ENCODE measurements around the gene PIP4K2A.

Gene PIP4K2A

DNA sequence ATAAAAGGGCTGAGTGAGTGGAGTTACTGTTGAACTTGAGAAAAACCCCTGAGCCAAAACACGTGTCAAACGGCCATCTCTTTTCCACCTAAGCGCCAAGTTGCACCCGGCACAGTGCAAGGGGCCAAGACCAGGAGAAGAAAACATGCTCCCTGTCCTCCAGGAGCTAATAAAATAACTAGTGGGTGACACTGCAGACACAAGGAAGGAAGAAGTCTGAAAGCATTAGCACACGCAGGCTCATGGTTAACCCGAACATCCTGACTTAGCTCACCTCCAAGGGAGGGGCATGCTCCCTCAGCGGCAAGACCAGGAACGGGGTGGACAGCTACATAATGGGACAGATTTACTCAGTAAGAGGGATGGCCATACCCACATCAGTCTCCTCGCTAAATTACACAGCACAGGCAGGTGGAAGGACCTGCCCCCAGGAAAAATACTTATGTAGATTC lies 65.0 kb downstream of the PIP4K2A start:
- no peak for DNase-seq (ENCODE audit: extremely low read depth, insufficient read length)
- TF ChIP-seq, protein P1, sequence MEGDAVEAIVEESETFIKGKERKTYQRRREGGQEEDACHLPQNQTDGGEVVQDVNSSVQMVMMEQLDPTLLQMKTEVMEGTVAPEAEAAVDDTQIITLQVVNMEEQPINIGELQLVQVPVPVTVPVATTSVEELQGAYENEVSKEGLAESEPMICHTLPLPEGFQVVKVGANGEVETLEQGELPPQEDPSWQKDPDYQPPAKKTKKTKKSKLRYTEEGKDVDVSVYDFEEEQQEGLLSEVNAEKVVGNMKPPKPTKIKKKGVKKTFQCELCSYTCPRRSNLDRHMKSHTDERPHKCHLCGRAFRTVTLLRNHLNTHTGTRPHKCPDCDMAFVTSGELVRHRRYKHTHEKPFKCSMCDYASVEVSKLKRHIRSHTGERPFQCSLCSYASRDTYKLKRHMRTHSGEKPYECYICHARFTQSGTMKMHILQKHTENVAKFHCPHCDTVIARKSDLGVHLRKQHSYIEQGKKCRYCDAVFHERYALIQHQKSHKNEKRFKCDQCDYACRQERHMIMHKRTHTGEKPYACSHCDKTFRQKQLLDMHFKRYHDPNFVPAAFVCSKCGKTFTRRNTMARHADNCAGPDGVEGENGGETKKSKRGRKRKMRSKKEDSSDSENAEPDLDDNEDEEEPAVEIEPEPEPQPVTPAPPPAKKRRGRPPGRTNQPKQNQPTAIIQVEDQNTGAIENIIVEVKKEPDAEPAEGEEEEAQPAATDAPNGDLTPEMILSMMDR (IDR thresholded peaks at IDR 0.05; ENCODE audit: insufficient read depth, low read length, poor library complexity, severe bottlenecking) = no peak
- Histone ChIP-seq H3K4me3 (replicated peaks; ENCODE audit: low read depth, low read length) (peak overlapping the region; percentile 15), H3K27me3 (replicated peaks; ENCODE audit: control insufficient read depth, insufficient read depth, low read length) (no peaks in the 10 kb centered on the region), H3K36me3 (ENCODE audit: control insufficient read depth, insufficient read depth, low read length) (no peaks in the 10 kb centered on the region)

DNA sequence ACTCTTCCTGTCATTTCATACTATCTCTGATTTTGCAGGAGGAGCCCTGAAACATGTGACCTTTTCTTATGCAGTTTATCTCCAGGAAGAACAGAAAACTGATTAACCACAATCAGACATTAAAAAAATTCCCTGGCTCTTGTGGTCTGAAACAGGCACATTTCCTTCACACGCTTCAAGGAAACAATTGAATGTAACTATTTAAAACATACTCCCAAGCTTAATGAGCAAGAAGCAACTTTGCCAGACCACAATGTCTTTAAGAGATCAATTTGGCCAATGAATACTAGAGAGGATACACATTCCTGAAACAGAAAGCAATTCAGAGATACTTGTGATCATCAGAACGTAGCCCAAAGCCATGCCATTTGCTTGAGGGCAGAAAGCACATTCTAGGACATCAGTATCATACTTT lies 65.8 kb downstream of the PIP4K2A start:
- TF ChIP-seq, protein P1 (IDR thresholded peaks at IDR 0.05; ENCODE audit: insufficient read depth, low read length, poor library complexity, severe bottlenecking) = no peak
- Histone ChIP-seq H3K27me3 (replicated peaks; ENCODE audit: control insufficient read depth, insufficient read depth, low read length) (no peaks in the 10 kb centered on the region), H3K36me3 (ENCODE audit: control insufficient read depth, insufficient read depth, low read length) (no peaks in the 10 kb centered on the region), H3K4me3 (replicated peaks; ENCODE audit: low read depth, low read length) (no peak overlapping the region; the same call in 1 of the 2 replicates)
- no peak for DNase-seq (ENCODE audit: extremely low read depth, insufficient read length)

DNA sequence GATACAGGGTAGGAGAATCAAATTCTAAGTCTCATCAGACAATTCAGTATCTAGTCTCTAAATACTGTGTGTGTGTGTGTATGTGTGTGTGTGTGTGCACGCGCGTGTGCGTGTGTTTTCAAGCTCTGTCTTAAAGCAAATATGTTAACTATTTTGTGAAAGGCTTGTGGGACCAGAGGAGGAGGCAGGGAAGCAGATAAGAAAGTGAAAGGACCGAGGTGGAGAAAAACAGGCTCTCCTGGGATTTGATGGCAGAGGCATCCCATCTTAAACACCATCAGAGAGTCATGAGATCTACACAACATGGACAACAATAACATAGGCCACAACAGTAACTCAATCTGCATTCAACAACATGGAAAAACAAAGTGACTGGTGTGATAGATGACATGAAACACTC lies 67.1 kb downstream of the PIP4K2A start:
- Histone ChIP-seq H3K27me3 (replicated peaks; ENCODE audit: control insufficient read depth, insufficient read depth, low read length) (no peaks in the 10 kb centered on the region), H3K36me3 (ENCODE audit: control insufficient read depth, insufficient read depth, low read length) (no peaks in the 10 kb centered on the region), H3K4me3 (replicated peaks; ENCODE audit: low read depth, low read length) (no peak overlapping the region)
- DNase-seq (ENCODE audit: extremely low read depth, insufficient read length) = no peak
- TF ChIP-seq, protein P1 (IDR thresholded peaks at IDR 0.05; ENCODE audit: insufficient read depth, low read length, poor library complexity, severe bottlenecking) = no peak

DNA sequence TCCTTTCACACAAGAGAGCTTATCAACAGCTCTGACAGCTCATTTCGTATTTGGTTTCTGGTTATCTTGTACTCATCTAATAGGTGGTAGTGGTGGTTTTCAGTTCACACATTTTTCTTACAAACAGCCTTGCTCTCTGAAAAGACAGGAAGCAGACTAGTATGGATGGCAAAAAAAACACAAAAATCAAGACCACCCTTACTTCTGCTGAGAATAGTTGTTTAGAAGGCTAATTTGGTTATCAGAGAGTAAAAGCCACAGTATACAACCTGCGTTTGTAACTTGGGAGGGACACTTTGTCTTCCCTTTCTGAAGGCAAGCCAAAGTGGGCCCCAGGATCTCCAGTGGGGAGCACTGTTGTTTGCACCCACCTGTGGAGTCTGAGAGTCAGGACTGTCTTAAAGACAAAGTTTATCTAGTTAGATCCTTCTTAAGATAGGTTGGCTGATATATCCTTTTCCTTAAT lies 68.0 kb downstream of the PIP4K2A start:
- Histone ChIP-seq H3K36me3 (ENCODE audit: control insufficient read depth, insufficient read depth, low read length) (no peaks in the 10 kb centered on the region), H3K4me3 (replicated peaks; ENCODE audit: low read depth, low read length) (no peak overlapping the region), H3K27me3 (replicated peaks; ENCODE audit: control insufficient read depth, insufficient read depth, low read length) (no peaks in the 10 kb centered on the region)
- DNase-seq (ENCODE audit: extremely low read depth, insufficient read length) = peak; percentile 52
- TF ChIP-seq, protein P1 (IDR thresholded peaks at IDR 0.05; ENCODE audit: insufficient read depth, low read length, poor library complexity, severe bottlenecking) = no peak

DNA sequence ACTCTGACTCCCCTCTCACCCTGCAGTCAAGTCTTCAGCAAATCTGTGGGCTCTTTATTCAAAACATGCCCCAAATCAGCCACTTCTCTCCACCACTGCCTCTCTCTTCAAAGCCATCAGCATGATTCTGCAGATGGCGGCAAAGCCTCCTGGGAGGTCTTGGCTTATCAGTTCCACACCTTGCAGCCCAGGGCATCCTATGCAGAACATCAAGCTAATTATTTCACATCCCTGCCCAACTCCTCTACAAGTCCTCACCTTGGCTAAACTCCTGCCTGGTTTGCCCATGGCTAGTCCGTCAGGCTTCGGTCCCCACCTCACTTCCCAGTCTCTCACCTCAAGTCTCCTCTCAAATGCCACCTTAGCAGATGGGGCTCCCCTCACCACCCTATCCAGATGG lies 70.2 kb downstream of the PIP4K2A start:
- Histone ChIP-seq H3K27me3 (replicated peaks; ENCODE audit: control insufficient read depth, insufficient read depth, low read length) (no peaks in the 10 kb centered on the region), H3K4me3 (replicated peaks; ENCODE audit: low read depth, low read length) (no peak overlapping the region), H3K36me3 (ENCODE audit: control insufficient read depth, insufficient read depth, low read length) (no peaks in the 10 kb centered on the region)
- TF ChIP-seq, protein P1 (IDR thresholded peaks at IDR 0.05; ENCODE audit: insufficient read depth, low read length, poor library complexity, severe bottlenecking) = no peak
- no peak for DNase-seq (ENCODE audit: extremely low read depth, insufficient read length)

DNA sequence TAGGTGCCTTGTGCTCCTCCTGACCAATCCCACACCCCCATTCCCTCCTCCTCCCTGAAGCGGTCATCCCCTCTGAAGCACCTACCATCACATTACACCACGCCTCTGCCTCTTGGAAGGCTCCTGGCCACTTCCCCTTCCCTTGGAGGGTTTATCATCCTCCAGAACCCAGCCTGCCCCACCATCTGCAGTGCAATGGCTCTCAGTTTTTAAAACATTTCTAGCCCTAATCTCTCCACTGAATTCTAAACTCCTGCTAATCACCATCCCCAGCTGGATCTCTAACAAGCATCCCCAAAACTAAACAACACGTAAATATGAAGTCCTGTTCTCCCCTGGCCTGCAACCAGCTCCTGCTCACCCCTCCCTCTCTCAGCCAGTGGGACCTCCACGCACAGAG lies 70.6 kb downstream of the PIP4K2A start:
- no peak for DNase-seq (ENCODE audit: extremely low read depth, insufficient read length)
- Histone ChIP-seq H3K27me3 (replicated peaks; ENCODE audit: control insufficient read depth, insufficient read depth, low read length) (no peaks in the 10 kb centered on the region), H3K36me3 (ENCODE audit: control insufficient read depth, insufficient read depth, low read length) (no peaks in the 10 kb centered on the region), H3K4me3 (replicated peaks; ENCODE audit: low read depth, low read length) (no peak overlapping the region)
- TF ChIP-seq, protein P1 (IDR thresholded peaks at IDR 0.05; ENCODE audit: insufficient read depth, low read length, poor library complexity, severe bottlenecking) = no peak
